ENCODE measurements around the gene GNB1L.

GNB1L gene

GRCh38 chr22:19810381-19811201 is 44.1 kb downstream of the GNB1L start:
- no peak overlapping the region for H3K27ac ChIP-seq (ENCODE audit: low read length)
- H3K4me3 ChIP-seq (ENCODE audit: low read length in 2 of 2): no peak overlapping the region
- no peak overlapping the region for H3K9ac ChIP-seq (ENCODE audit: low read length in 2 of 2)
- peaks cover 3% of the 10 kb centered on the region for H3K4me1 ChIP-seq (ENCODE audit: control insufficient read depth, insufficient read depth, low read length)
- H3K27me3 ChIP-seq (ENCODE audit: control insufficient read depth in 1 of 2, insufficient read depth in 2 of 2, low read length in 2 of 2): no peaks in the 10 kb centered on the region
- no peaks in the 10 kb centered on the region for H3K36me3 ChIP-seq (ENCODE audit: control insufficient read depth in 2 of 2, insufficient read depth in 2 of 2, low read length in 2 of 2)
- no peaks in the 10 kb centered on the region for H3K9me3 ChIP-seq (ENCODE audit: control insufficient read depth in 2 of 2, low read length in 2 of 2)

GRCh38 chr22:19809741-19810140 is 44.9 kb downstream of the GNB1L start:
- H3K4me3 ChIP-seq (ENCODE audit: low read length in 2 of 2): no peak overlapping the region
- no peaks in the 10 kb centered on the region for H3K9me3 ChIP-seq (ENCODE audit: control insufficient read depth in 2 of 2, low read length in 2 of 2)
- peaks cover 3% of the 10 kb centered on the region for H3K4me1 ChIP-seq (ENCODE audit: control insufficient read depth, insufficient read depth, low read length)
- no peak overlapping the region for H3K27ac ChIP-seq (ENCODE audit: low read length)
- no peaks in the 10 kb centered on the region for H3K27me3 ChIP-seq (ENCODE audit: control insufficient read depth in 1 of 2, insufficient read depth in 2 of 2, low read length in 2 of 2)
- no peak overlapping the region for H3K9ac ChIP-seq (ENCODE audit: low read length in 2 of 2)
- H3K36me3 ChIP-seq (ENCODE audit: control insufficient read depth in 2 of 2, insufficient read depth in 2 of 2, low read length in 2 of 2): no peaks in the 10 kb centered on the region

- H3K9me3 ChIP-seq (ENCODE audit: control insufficient read depth in 2 of 2, low read length in 2 of 2): no peaks in the 10 kb centered on the region
- no peak overlapping the region for H3K4me3 ChIP-seq (ENCODE audit: low read length in 2 of 2)
- no peaks in the 10 kb centered on the region for H3K36me3 ChIP-seq (ENCODE audit: control insufficient read depth in 2 of 2, insufficient read depth in 2 of 2, low read length in 2 of 2)
- no peaks in the 10 kb centered on the region for H3K27me3 ChIP-seq (ENCODE audit: control insufficient read depth in 1 of 2, insufficient read depth in 2 of 2, low read length in 2 of 2)
- no peak overlapping the region for H3K9ac ChIP-seq (ENCODE audit: low read length in 2 of 2)
- no peak overlapping the region for H3K27ac ChIP-seq (ENCODE audit: low read length)
- H3K4me1 ChIP-seq (ENCODE audit: control insufficient read depth, insufficient read depth, low read length): peaks cover 3% of the 10 kb centered on the region
Observed at GRCh38 chr22:19808873-19809478, 45.7 kb downstream of the GNB1L start.

GRCh38 chr22:19807914-19808872 is 46.5 kb downstream of the GNB1L start:
- peaks cover 3% of the 10 kb centered on the region for H3K4me1 ChIP-seq (ENCODE audit: control insufficient read depth, insufficient read depth, low read length)
- no peak overlapping the region for H3K9ac ChIP-seq (ENCODE audit: low read length in 2 of 2)
- H3K4me3 ChIP-seq (ENCODE audit: low read length in 2 of 2): no peak overlapping the region
- H3K9me3 ChIP-seq (ENCODE audit: control insufficient read depth in 2 of 2, low read length in 2 of 2): no peaks in the 10 kb centered on the region
- no peaks in the 10 kb centered on the region for H3K27me3 ChIP-seq (ENCODE audit: control insufficient read depth in 1 of 2, insufficient read depth in 2 of 2, low read length in 2 of 2)
- no peak overlapping the region for H3K27ac ChIP-seq (ENCODE audit: low read length)
- no peaks in the 10 kb centered on the region for H3K36me3 ChIP-seq (ENCODE audit: control insufficient read depth in 2 of 2, insufficient read depth in 2 of 2, low read length in 2 of 2)

GRCh38 chr22:19807161-19807913 is 47.3 kb downstream of the GNB1L start:
- no peak overlapping the region for H3K4me3 ChIP-seq (ENCODE audit: low read length in 2 of 2)
- H3K27ac ChIP-seq (ENCODE audit: low read length): no peak overlapping the region
- H3K9ac ChIP-seq (ENCODE audit: low read length in 2 of 2): no peak overlapping the region
- no peaks in the 10 kb centered on the region for H3K36me3 ChIP-seq (ENCODE audit: control insufficient read depth in 2 of 2, insufficient read depth in 2 of 2, low read length in 2 of 2)
- no peaks in the 10 kb centered on the region for H3K9me3 ChIP-seq (ENCODE audit: control insufficient read depth in 2 of 2, low read length in 2 of 2)
- no peaks in the 10 kb centered on the region for H3K27me3 ChIP-seq (ENCODE audit: control insufficient read depth in 1 of 2, insufficient read depth in 2 of 2, low read length in 2 of 2)
- H3K4me1 ChIP-seq (ENCODE audit: control insufficient read depth, insufficient read depth, low read length): peaks cover 3% of the 10 kb centered on the region

GRCh38 chr22:19806213-19807160 is 48.2 kb downstream of the GNB1L start:
- no peak overlapping the region for H3K9ac ChIP-seq (ENCODE audit: low read length in 2 of 2)
- H3K4me3 ChIP-seq (ENCODE audit: low read length in 2 of 2): no peak overlapping the region
- no peaks in the 10 kb centered on the region for H3K27me3 ChIP-seq (ENCODE audit: control insufficient read depth in 1 of 2, insufficient read depth in 2 of 2, low read length in 2 of 2)
- peaks cover 11% of the 10 kb centered on the region for H3K4me1 ChIP-seq (ENCODE audit: control insufficient read depth, insufficient read depth, low read length)
- H3K36me3 ChIP-seq (ENCODE audit: control insufficient read depth in 2 of 2, insufficient read depth in 2 of 2, low read length in 2 of 2): no peaks in the 10 kb centered on the region
- no peaks in the 10 kb centered on the region for H3K9me3 ChIP-seq (ENCODE audit: control insufficient read depth in 2 of 2, low read length in 2 of 2)
- H3K27ac ChIP-seq (ENCODE audit: low read length): no peak overlapping the region

- Histone ChIP-seq H3K4me3 (ENCODE audit: low read length in 2 of 2) (no peak overlapping the region), H3K27me3 (ENCODE audit: control insufficient read depth in 1 of 2, insufficient read depth in 2 of 2, low read length in 2 of 2) (no peaks in the 10 kb centered on the region), H3K36me3 (ENCODE audit: control insufficient read depth in 2 of 2, insufficient read depth in 2 of 2, low read length in 2 of 2) (no peaks in the 10 kb centered on the region)
Observed at GRCh38 chr22:19805821-19806212, 48.9 kb downstream of the GNB1L start.

GRCh38 chr22:19803736-19804267 is 50.9 kb downstream of the GNB1L start:
- Histone ChIP-seq H3K9me3 (ENCODE audit: control insufficient read depth in 2 of 2, low read length in 2 of 2) (no peaks in the 10 kb centered on the region), H3K27ac (ENCODE audit: low read length) (no peak overlapping the region), H3K27me3 (ENCODE audit: control insufficient read depth in 1 of 2, insufficient read depth in 2 of 2, low read length in 2 of 2) (no peaks in the 10 kb centered on the region), H3K4me1 (ENCODE audit: control insufficient read depth, insufficient read depth, low read length) (peaks cover 11% of the 10 kb centered on the region), H3K36me3 (ENCODE audit: control insufficient read depth in 2 of 2, insufficient read depth in 2 of 2, low read length in 2 of 2) (no peaks in the 10 kb centered on the region), H3K4me3 (ENCODE audit: low read length in 2 of 2) (no peak overlapping the region), H3K9ac (ENCODE audit: low read length in 2 of 2) (no peak overlapping the region)

More at GRCh38 chr22:19805821-19806212, 48.9 kb downstream of the GNB1L start:
- Histone ChIP-seq H3K4me1 (ENCODE audit: control insufficient read depth, insufficient read depth, low read length) (peaks cover 14% of the 10 kb centered on the region), H3K9ac (ENCODE audit: low read length in 2 of 2) (no peak overlapping the region), H3K27ac (ENCODE audit: low read length) (no peak overlapping the region), H3K9me3 (ENCODE audit: control insufficient read depth in 2 of 2, low read length in 2 of 2) (no peaks in the 10 kb centered on the region)

- Histone ChIP-seq H3K9me3 (ENCODE audit: control insufficient read depth in 2 of 2, low read length in 2 of 2) (no peaks in the 10 kb centered on the region), H3K36me3 (ENCODE audit: control insufficient read depth in 2 of 2, insufficient read depth in 2 of 2, low read length in 2 of 2) (no peaks in the 10 kb centered on the region), H3K4me1 (ENCODE audit: control insufficient read depth, insufficient read depth, low read length) (peaks cover 11% of the 10 kb centered on the region), H3K27ac (ENCODE audit: low read length) (no peak overlapping the region), H3K9ac (ENCODE audit: low read length in 2 of 2) (no peak overlapping the region), H3K27me3 (ENCODE audit: control insufficient read depth in 1 of 2, insufficient read depth in 2 of 2, low read length in 2 of 2) (no peaks in the 10 kb centered on the region), H3K4me3 (ENCODE audit: low read length in 2 of 2) (no peak overlapping the region)
Observed at GRCh38 chr22:19802894-19803735, 51.6 kb downstream of the GNB1L start.

Data from stomach smooth muscle (tissue), 2 donors.